Glomerular visceral epithelial cell (primary cell): Measurements from ENCODE around the gene CCDC69.
"Not testable (repeated sequence)": the region's sequence is repeated elsewhere in the genome, so short reads cannot be mapped to it uniquely, and the experiment has no call there.

Experiments
- DNase-seq: peaks from one replicate; pipeline ENCODE4 v3.0.0-alpha.2; 2016; ENCODE audit errors: extremely low spot score

CCDC69 gene

DNA sequence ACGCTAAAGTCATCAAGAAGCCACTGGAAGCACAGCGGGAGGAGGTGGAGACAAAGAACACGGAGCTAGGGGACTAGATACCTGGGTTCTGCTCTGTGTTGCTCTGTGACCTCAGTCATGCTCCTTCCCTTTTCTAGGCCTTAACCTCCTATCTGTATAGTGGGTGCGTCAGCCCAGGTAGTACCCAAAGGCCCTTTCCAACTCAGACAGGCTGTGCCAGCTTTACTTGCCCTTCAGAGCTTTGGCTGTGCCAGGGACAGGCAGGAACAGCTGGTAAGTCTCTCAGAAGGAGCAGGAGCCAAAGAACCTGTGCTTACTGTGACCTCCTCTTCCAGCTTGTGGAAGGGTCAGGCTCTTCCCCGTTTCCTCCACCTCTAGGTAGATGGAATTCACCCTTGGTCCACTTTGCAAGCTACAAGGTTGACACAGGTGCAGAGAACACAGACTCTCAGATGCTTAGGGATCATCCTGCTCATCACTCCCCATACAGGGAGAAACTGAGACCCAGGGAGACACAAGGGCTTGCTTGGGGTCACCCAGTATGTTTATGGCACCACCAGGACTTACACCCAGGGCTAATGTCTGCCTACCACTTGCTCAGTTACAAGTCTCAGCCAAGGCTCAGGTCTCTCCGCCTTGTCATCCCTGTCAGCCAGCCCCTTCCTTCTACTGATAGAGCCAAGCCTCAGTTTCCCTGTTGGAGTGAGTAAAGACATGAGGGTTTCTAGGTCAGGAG lies 1.7 kb downstream of the CCDC69 start:
- no peak for DNase-seq

GRCh38 chr5:151221574-151221973 lies 2.3 kb downstream of the CCDC69 start:
- DNase-seq = no peak

- no peak for DNase-seq
Observed at GRCh38 chr5:151219789-151220188, 4.1 kb downstream of the CCDC69 start.

- DNase-seq = no peak
Observed at GRCh38 chr5:151219138-151219537, 4.8 kb downstream of the CCDC69 start.

DNA sequence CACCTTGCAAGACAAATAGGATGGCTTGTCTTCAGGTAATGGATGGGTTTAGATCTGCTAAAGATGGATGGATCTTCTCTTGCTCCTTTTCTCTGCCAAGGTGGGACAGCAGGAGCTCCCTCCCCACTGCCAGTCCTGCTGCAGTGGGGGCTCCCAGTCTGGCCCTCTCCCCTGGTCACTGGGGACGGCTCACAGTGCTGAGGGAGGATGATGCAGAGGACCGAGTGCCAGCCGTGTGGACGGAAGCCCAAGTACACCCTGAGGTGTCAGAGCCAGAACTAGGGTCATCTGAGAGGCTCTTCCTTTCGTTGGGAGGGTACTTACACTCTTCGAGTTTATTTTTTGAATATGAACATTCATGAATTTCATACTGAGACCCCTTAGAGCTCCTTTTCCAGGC lies 5.7 kb downstream of the CCDC69 start:
- DNase-seq = no peak

DNA sequence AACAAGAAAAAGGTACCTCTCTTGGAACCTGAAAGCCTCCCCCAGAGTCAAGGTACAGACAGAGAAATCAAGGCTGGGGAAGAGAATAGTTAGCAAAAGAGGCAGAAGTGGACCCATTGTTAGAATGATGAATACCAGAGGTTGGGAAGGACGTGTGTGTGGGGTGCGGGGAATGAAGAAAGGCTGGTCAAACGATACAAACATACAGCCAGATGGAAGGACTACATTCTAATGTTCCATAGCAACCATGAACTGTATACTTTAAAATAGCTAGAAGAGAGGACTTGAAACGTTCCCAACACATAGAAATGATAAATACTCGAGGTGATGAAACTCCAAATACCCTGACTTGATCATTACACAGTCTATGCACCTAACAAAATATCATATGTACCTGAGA lies 7.1 kb downstream of the CCDC69 start:
- no peak for DNase-seq

DNA sequence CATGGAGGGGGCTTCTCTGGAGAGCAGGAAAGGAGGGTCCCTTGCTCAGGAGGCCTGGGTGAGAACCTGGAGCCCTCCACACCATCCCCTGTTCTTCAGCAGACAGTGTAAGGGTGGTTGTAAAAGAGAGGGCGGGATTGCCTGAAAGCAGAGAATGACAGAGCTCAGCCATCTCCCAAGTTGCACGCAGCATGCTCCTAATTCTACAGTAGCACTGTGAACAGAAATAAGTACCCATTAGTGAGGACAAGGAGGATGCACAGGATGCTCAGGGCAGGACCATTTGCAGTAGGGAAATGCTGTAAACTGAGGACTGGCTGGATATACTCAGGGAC lies 8.4 kb downstream of the CCDC69 start:
- DNase-seq = no peak

- no peak for DNase-seq
Observed at GRCh38 chr5:151214614-151215545, 9.0 kb downstream of the CCDC69 start.

DNA sequence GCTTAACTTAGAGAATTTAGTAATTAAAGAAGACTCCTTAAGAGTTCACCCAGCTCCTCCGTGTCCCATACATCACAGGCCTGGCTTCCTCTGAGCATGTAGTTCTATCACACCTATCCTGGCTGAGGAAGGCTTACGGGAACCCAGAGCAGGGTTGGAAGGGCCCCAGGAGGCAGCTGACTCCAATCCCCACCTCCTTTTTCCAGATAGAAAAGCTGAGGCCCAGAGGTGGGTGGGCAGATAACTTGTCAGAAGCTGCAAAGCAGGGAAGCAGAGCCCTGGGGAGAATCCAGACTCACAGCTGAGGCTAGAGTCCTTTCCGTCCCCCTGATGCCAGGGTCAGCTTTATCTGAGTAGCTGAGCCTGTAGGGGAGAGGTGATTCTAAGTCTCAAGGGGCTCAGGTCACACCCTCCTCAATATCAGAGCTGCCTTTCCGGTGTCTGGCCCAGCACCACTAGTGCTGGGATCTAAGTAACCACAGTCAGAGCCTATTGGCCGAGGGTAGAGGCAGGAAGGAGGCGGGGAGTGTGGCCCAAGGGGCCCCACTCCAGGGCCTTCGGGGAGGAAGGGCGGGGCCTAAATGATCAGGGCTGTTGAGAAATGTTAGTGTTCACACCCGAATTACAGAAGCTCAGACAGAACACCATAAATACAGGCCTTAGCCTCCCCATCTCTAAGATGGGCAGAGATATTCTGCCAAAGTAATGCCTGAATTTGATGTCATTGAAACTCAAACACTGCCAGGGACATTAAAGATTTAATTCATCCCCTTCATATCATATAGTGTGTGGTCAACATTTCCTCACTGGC lies 9.9 kb downstream of the CCDC69 start:
- DNase-seq = peak; percentile 12

GRCh38 chr5:151212406-151212798 lies 11.5 kb downstream of the CCDC69 start:
- no peak for DNase-seq

- no peak for DNase-seq
Observed at GRCh38 chr5:151208481-151208914, 15.4 kb downstream of the CCDC69 start.

DNA sequence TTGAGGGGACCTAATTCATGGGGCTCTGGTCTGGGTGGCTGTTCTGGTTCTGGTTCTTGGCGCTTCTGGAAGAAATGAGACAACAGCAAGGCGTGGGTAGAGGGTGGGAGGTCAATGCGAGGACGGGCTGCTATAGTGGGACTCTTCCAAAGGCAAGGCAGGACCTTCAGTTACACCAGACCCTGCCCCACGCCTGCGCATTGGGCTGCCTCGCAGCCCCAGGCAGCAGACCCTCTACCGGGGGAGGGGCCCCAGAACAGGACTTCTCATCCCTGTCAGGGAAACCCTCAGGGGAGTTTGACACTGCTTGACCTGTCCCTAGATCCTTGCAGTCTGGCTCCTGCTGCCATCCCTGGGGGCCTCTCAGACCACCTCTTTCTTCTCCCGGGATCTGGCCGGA lies 18.5 kb downstream of the CCDC69 start:
- DNase-seq = no peak

DNA sequence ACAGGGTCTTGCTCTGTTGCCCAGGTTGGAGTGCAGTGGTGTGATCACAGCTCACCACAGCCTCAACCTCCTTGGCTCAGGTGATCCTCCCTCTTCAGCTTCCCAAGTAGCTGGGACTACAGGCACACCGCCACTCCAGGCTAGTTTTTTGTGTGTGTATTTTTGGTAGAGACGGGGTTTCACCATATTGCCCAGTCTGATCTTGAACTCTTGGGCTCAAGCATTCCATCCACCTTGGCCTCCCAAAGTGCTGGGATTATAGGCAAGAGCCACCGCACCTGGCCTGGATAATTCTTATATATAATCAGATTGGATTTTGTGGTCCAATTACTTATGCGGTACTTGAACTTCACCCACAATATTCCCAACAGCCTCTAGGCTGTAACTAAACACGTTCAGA lies 19.8 kb downstream of the CCDC69 start:
- DNase-seq = no peak

- DNase-seq = peak; percentile 55
Observed at GRCh38 chr5:151202381-151203139, 21.3 kb downstream of the CCDC69 start.

GRCh38 chr5:151200913-151201595 lies 22.8 kb downstream of the CCDC69 start:
- no peak for DNase-seq

- no peak for DNase-seq
Observed at GRCh38 chr5:151199581-151200185, 24.2 kb downstream of the CCDC69 start.

DNA sequence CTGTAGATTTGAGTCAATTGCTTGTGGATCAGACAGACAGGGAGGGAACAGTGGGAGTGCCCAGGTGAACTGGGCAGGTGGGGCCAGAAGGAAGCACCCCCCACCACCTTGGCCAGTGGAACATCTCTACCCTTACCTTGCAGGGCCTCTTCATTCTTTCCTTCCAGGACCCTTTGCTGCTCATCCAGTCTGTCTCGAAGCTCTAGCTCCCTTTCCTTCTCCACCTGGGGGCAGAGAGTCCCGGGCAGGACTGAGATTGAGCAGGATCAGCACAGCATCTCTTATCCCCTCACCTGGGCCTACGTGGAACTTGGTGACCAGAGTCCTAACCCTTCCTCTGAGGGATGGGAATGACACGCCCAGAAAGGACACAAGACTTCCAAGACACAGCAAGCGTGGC lies 25.0 kb downstream of the CCDC69 start:
- no peak for DNase-seq

DNA sequence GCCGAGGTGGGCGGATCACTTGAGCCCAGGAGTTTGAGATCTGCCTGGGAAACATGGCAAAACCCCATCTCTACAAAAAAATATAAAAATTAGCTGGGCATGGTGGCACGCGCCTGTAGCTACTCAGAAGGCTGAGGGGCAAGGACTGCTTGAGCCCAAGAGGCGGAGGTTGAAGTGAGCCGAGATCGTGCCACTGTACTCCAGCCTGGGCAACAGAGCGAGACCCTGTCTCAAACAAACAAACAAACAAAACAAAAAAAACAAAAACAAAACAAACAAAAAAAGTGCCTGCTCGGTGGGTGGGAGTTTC lies 26.6 kb downstream of the CCDC69 start:
- not testable (repeated sequence) for DNase-seq

DNA sequence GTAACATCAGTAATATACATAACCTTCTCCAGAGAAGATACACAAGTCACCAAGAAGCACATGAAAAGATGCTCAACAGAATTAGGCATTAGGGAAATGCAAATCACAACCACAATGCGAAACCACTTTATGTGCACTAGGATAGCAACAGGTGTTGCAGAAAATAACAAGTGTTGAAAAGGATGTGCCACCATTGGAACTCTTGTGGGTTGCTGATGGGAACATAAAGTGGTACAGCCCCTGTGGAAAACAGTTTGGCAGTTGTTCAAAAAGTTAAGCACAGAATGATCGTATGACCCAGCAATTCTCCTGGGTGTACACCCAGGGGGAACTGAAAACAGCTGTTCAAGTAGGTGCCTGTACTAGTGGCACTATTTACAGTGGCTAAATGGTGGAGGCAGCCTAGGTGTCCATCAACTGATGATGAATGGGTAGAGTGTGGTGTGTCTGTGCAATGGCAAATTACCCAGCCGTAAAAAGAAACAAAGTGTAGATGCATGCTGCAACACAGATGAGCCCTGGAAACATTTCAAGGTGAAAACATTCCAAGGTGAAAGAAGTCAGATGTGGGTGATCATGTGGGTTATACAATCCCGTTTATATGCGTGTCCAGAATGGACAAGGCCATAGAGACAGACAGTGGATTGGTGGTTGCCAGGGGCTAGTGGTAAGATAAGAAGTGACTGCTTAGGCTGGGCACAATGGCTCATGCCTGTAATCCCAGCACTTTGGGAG lies 27.2 kb downstream of the CCDC69 start:
- DNase-seq = no peak

DNA sequence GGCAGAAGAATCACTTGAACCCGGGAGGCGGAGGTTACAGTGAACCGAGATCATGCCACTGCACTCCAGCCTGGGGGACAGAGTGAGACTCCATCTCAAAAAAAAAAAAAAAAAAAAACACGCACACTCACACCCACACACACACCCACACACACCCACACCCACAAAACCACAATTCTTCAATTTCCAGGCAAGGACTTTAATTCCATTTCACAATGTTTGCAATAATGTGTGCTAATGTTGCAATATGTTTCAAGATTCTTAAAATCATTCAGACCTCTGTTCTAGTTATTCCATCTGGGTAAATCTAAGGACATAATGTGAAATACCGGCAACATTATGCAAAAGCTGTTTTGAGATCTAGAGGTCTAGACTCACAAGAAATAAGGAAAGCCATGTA lies 28.3 kb downstream of the CCDC69 start:
- no peak for DNase-seq
